ENCODE results near the gene CHDH.
A peak's percentile ranks its signal among the peaks of the same experiment; 100 is the strongest.

The CHDH gene

DNA sequence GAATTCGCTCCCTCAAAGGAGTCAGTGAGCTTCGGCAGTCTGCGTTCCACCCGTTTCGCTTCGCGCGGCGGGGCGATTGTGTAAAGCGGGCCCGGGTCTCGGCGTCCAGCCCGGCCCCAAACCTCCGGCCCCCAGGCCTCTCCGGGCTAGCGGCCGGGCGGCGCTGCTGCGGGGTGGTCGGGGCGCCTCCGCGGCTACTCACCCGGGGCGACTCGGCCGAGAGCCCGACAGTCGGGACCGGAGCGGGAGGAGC, 412 bp downstream of the CHDH start:
- no peaks in the 10 kb centered on the region for H3K36me3 ChIP-seq
- peak overlapping the region; percentile 57 to 66 for H3K4me3 ChIP-seq (ENCODE audit: low read depth in 1 of 2, low read length in 1 of 2)
- no peaks in the 10 kb centered on the region for H3K9me3 ChIP-seq
- peaks cover 15 to 17% of the 10 kb centered on the region in 2 experiments for H3K4me1 ChIP-seq (ENCODE audit: control insufficient read depth in 1 of 2, insufficient read depth in 1 of 2, low read depth in 1 of 2, low read length in 1 of 2)
- no peak overlapping the region for H3K27ac ChIP-seq
- TF ChIP-seq CTCF (IDR thresholded peaks at IDR 0.05): no peak
- peaks cover 74% of the 10 kb centered on the region for H3K27me3 ChIP-seq

DNA sequence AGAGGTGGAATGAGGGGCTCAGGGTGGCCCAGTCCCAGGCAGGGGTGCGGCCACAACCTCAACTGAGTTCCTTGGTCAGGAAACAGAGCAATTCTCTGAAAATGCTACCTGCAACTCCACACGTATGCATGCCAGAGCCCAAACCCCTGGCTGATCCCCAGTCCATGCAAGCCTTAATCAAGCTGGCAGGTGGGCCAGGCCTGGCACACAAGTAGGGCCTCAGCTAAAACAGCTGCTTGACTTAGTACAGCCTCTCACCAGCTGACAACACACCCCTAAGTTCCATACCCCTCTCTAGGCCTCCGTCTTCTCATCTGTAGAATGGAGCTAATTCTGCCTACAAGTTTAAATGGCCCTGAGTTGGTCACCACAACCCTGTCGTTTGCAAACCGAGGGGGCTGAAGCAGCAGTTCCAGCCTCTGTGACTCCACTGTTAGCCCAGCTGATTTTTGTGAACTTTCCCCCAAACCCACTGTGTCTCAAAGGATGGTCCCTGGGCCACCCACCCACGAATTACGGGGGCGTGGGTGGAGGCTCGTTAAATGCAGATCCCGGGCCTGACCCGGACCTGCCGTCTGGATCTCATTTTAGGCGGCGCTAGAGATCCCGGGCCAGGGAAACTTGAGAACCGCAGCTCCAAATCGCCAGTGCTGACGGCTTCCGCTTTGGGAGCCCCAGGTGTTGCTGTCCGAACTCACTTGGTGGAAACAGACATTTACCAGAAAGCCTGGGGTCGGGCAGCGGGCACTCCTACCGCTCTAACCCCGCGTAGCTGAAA, 927 bp downstream of the CHDH start:
- Histone ChIP-seq H3K27me3 (peaks cover 71% of the 10 kb centered on the region), H3K4me1 (ENCODE audit: control insufficient read depth in 1 of 2, insufficient read depth in 1 of 2, low read depth in 1 of 2, low read length in 1 of 2) (peaks cover 15 to 17% of the 10 kb centered on the region in 2 experiments), H3K36me3 (no peaks in the 10 kb centered on the region), H3K27ac (no peak overlapping the region), H3K4me3 (ENCODE audit: low read depth in 1 of 2, low read length in 1 of 2) (peak overlapping the region; percentile 57 to 66), H3K9me3 (no peaks in the 10 kb centered on the region)
- TF ChIP-seq CTCF (IDR thresholded peaks at IDR 0.05): no peak

DNA sequence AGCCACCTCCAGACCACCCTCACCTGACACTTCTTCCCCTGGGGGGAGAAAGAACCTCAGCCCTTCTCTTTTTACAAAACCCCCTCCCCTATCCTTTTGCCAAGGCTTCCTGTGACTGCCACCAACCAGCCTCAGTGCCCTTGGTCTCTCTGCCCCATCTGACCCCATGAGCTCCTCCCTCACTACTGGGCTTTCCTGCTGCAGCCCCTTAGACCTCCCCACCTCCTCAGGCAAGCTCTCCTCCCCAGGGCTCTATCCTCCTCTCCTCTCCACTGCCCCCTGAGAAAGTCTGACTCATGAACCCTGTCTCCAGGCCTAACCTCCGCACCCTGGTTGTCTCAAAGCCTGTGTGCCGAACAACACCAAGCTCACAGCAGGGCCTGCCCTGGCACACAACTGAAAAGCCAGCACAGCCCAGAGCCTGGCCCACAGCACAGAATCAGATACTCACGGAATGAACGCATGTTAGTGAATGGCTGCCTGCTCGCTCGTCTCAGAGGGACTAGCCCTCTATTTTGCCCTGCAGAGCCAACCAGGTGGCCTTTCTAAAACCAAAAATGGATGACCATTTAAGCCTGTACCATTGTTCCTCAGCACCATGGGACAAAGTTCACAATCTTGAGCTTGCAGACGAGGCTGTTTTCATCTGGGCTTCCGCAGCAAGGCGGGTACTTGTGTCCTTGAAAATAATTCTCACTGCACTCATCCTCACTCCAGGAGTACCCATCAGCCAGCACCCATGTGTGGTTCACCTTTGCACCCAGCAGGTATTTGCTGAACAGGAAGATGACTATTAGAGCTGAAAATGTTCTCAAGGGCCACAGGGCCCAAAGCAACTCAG, 1.7 kb downstream of the CHDH start:
- H3K27ac ChIP-seq: no peak overlapping the region
- peaks cover 15 to 17% of the 10 kb centered on the region in 2 experiments for H3K4me1 ChIP-seq (ENCODE audit: control insufficient read depth in 1 of 2, insufficient read depth in 1 of 2, low read depth in 1 of 2, low read length in 1 of 2)
- no peak for TF ChIP-seq CTCF (IDR thresholded peaks at IDR 0.05)
- no peak overlapping the region for H3K4me3 ChIP-seq (ENCODE audit: low read depth in 1 of 2, low read length in 1 of 2)
- H3K9me3 ChIP-seq: no peaks in the 10 kb centered on the region
- no peaks in the 10 kb centered on the region for H3K36me3 ChIP-seq
- peaks cover 64% of the 10 kb centered on the region for H3K27me3 ChIP-seq

GRCh38 chr3:53843195-53844177, 2.7 kb downstream of the CHDH start:
- no peaks in the 10 kb centered on the region for H3K36me3 ChIP-seq
- peaks cover 15 to 17% of the 10 kb centered on the region in 2 experiments for H3K4me1 ChIP-seq (ENCODE audit: control insufficient read depth in 1 of 2, insufficient read depth in 1 of 2, low read depth in 1 of 2, low read length in 1 of 2)
- peaks cover 55% of the 10 kb centered on the region for H3K27me3 ChIP-seq
- H3K4me3 ChIP-seq (ENCODE audit: low read depth in 1 of 2, low read length in 1 of 2): no peak overlapping the region
- no peak overlapping the region for H3K27ac ChIP-seq
- TF ChIP-seq CTCF (IDR thresholded peaks at IDR 0.05): no peak
- no peaks in the 10 kb centered on the region for H3K9me3 ChIP-seq

GRCh38 chr3:53842436-53843194, 3.6 kb downstream of the CHDH start:
- Histone ChIP-seq H3K4me1 (ENCODE audit: control insufficient read depth in 1 of 2, insufficient read depth in 1 of 2, low read depth in 1 of 2, low read length in 1 of 2) (peaks cover 15 to 17% of the 10 kb centered on the region in 2 experiments), H3K9me3 (no peaks in the 10 kb centered on the region), H3K27ac (no peak overlapping the region), H3K4me3 (ENCODE audit: low read depth in 1 of 2, low read length in 1 of 2) (no peak overlapping the region), H3K36me3 (no peaks in the 10 kb centered on the region), H3K27me3 (peaks cover 46% of the 10 kb centered on the region)
- TF ChIP-seq CTCF (IDR thresholded peaks at IDR 0.05): no peak

Data from neutrophil (primary cell).